IMR-90 (cell line): ENCODE data around the gene PAQR7. TPM values are rescaled to one million over a fixed set of nuclear protein-coding genes. Genes with fewer than 3 reads are reported as not detected.

ENCODE experiments used
- ATAC-seq: fragments of 200-7000 bp; cut with Tn5 transposase; 2 replicates; pipeline ENCODE4 v1.9.1; 2020; ENCODE audit warnings: low read depth, mild to moderate bottlenecking, moderate library complexity
- BruUV-seq: library from RNA; stranded (reverse); fragments of 400-500 nt; replicated peaks from 2 replicates; lab custom pipeline; 2021; lab: Mats Ljungman, UMichigan
- CTCF ChIA-PET: fragments of 300-600 bp; formaldehyde crosslinking; extraction: SDS; loops from one replicate; lab custom pipeline; 2021; ENCODE audit warnings: antibody characterized with exemption; lab: Yijun Ruan, JAX
- POLR2A ChIA-PET: fragments of 300-600 bp; sonication (Branson Sonifier 250); formaldehyde crosslinking; loops from one replicate; lab custom pipeline; 2022; ENCODE audit warnings: antibody characterized with exemption; ENCODE audit not compliant: unreplicated experiment; lab: Charles Lee
- DNase-seq: peaks from one replicate; pipeline ENCODE4 v3.0.0; 2013
- H2AFZ ChIP-seq: replicated peaks from 2 replicates; pipeline ENCODE3; 2013; ENCODE audit warnings: low read length, mild to moderate bottlenecking; ENCODE audit not compliant: poor library complexity
- H2AK5ac ChIP-seq: 2 replicates; pipeline ENCODE4 v1.6.1; 2013; ENCODE audit warnings: low read depth, low read length, inconsistent platforms
- H2AK9ac ChIP-seq: replicated peaks from 2 replicates; pipeline ENCODE3; 2013; ENCODE audit warnings: mild to moderate bottlenecking, low read depth, low read length, moderate library complexity; ENCODE audit not compliant: poor library complexity
- H2BK120ac ChIP-seq: 2 replicates; pipeline ENCODE4 v1.6.1; 2013; ENCODE audit warnings: low read depth, low read length, inconsistent platforms
- H2BK15ac ChIP-seq: 3 replicates; pipeline ENCODE4 v1.6.1; 2013; ENCODE audit warnings: low read depth, low read length, inconsistent platforms
- H2BK20ac ChIP-seq: 2 replicates; pipeline ENCODE4 v1.6.1; 2013; ENCODE audit warnings: low read depth, mild to moderate bottlenecking, inconsistent platforms, low read length, moderate library complexity
- H2BK5ac ChIP-seq: 2 replicates; pipeline ENCODE4 v1.6.1; 2013; ENCODE audit warnings: mild to moderate bottlenecking, low read depth, low read length, inconsistent platforms; ENCODE audit not compliant: poor library complexity, severe bottlenecking
- H3K14ac ChIP-seq: replicated peaks from 2 replicates; pipeline ENCODE4 v1.6.1; 2013; ENCODE audit warnings: low read depth, low read length, inconsistent platforms
- H3K18ac ChIP-seq: 2 replicates; pipeline ENCODE4 v1.6.1; 2013; ENCODE audit warnings: low read depth, low read length, control low read depth
- H3K23ac ChIP-seq: 2 replicates; pipeline ENCODE4 v1.6.1; 2013; ENCODE audit warnings: low read depth, low read length, inconsistent platforms
- H3K27ac ChIP-seq: 2 replicates; pipeline ENCODE4 v1.5.1; 2013; ENCODE audit warnings: mild to moderate bottlenecking, control low read depth, low read length; ENCODE audit not compliant: insufficient read depth
- H3K27me3 ChIP-seq: 2 replicates; pipeline ENCODE4 v1.6.1; 2013; ENCODE audit warnings: low read length; ENCODE audit not compliant: control insufficient read depth, insufficient read depth
- H3K36me3 ChIP-seq: 2 replicates; pipeline ENCODE4 v1.6.1; 2013; ENCODE audit warnings: low read length, mixed read lengths; ENCODE audit not compliant: control insufficient read depth, insufficient read depth
- H3K4ac ChIP-seq: 2 replicates; pipeline ENCODE4 v1.6.1; 2013; ENCODE audit warnings: low read depth, low read length, inconsistent platforms
- H3K4me1 ChIP-seq: 2 replicates; pipeline ENCODE4 v1.6.1; 2013; ENCODE audit warnings: low read length, mixed read lengths; ENCODE audit not compliant: control insufficient read depth, insufficient read depth
- H3K4me2 ChIP-seq: 2 replicates; pipeline ENCODE4 v1.6.1; 2013; ENCODE audit warnings: low read depth, mild to moderate bottlenecking, control low read depth, low read length, moderate library complexity
- H3K4me3 ChIP-seq: 2 replicates; pipeline ENCODE4 v1.5.1; 2013; ENCODE audit warnings: low read depth, mild to moderate bottlenecking, control low read depth, low read length, moderate library complexity; ENCODE audit not compliant: insufficient read depth
- H3K56ac ChIP-seq: 2 replicates; pipeline ENCODE4 v1.6.1; 2013; ENCODE audit warnings: low read length, inconsistent platforms; ENCODE audit not compliant: insufficient read depth; ENCODE audit errors: extremely low read depth
- H3K79me1 ChIP-seq, 2 experiments: 2 replicates each; pipeline ENCODE4 v1.6.1; 2013; ENCODE audit warnings: low read length in 2 of 2, inconsistent platforms in 1 of 2, low read depth in 1 of 2
- H3K9ac ChIP-seq: 2 replicates; pipeline ENCODE4 v1.6.1; 2013; ENCODE audit warnings: low read depth, low read length, control low read depth
- H3K9me1 ChIP-seq: 2 replicates; pipeline ENCODE4 v1.6.1; 2013; ENCODE audit warnings: low read length, inconsistent platforms; ENCODE audit not compliant: insufficient read depth
- H3K9me3 ChIP-seq: 2 replicates; pipeline ENCODE4 v1.6.1; 2013; ENCODE audit warnings: low read length; ENCODE audit not compliant: control insufficient read depth, insufficient read depth
- H4K20me1 ChIP-seq: 2 replicates; pipeline ENCODE4 v1.6.1; 2013; ENCODE audit warnings: low read length, inconsistent platforms; ENCODE audit not compliant: insufficient read depth
- H4K5ac ChIP-seq: 2 replicates; pipeline ENCODE4 v1.6.1; 2013; ENCODE audit warnings: mild to moderate bottlenecking, low read depth, low read length, control low read depth
- H4K8ac ChIP-seq, 2 experiments: 2 replicates each; pipeline ENCODE4 v1.6.1; 2013; ENCODE audit warnings: low read depth in 2 of 2, low read length in 2 of 2, control low read depth in 1 of 2, inconsistent platforms in 1 of 2
- H4K91ac ChIP-seq: 2 replicates; pipeline ENCODE4 v1.6.1; 2013; ENCODE audit warnings: low read depth, low read length, inconsistent platforms; ENCODE audit not compliant: insufficient read depth
- FOS ChIP-seq: fragments of 150-350 bp; IDR thresholded peaks from 2 replicates; pipeline ENCODE4 v1.6.1; 2016; ENCODE audit warnings: low read depth, low read length
- MAFK ChIP-seq: IDR thresholded peaks from 2 replicates; pipeline ENCODE4 v1.6.1; 2012; ENCODE audit warnings: low read depth, low read length, improper control_type of control experiment
- MAZ ChIP-seq: IDR thresholded peaks from 2 replicates; pipeline ENCODE4 v1.6.1; 2012; ENCODE audit warnings: low read depth, mild to moderate bottlenecking, low read length, improper control_type of control experiment, moderate library complexity, borderline replicate concordance
- MXI1 ChIP-seq: IDR thresholded peaks from 2 replicates; pipeline ENCODE4 v1.6.1; 2012; ENCODE audit warnings: low read depth, mild to moderate bottlenecking, low read length, moderate library complexity, borderline replicate concordance
- NFE2L2 ChIP-seq: fragments of 150-350 bp; IDR thresholded peaks from 2 replicates; pipeline ENCODE4 v1.6.1; 2016; ENCODE audit warnings: low read depth, mild to moderate bottlenecking, low read length
- POLR2A ChIP-seq: IDR thresholded peaks from 2 replicates; pipeline ENCODE4 v1.6.1; 2012; ENCODE audit warnings: mild to moderate bottlenecking, low read depth, low read length
- RAD21 ChIP-seq: IDR thresholded peaks from 2 replicates; pipeline ENCODE4 v1.6.1; 2012; ENCODE audit warnings: low read length, improper control_type of control experiment
- SMC3 ChIP-seq: fragments of 150-350 bp; IDR thresholded peaks from 2 replicates; pipeline ENCODE4 v1.6.1; 2016; ENCODE audit warnings: low read depth, mild to moderate bottlenecking, antibody characterized with exemption, low read length, moderate library complexity
- WGBS, 2 experiments: methylation state at CpG; one replicate each; pipeline versions ENCODE4 v1.1.5 to v1.1.7; 2013; ENCODE audit warnings: missing lambda C conversion rate in 2 of 2; ENCODE audit not compliant: insufficient read length in 1 of 2; ENCODE audit errors: extremely low coverage in 2 of 2; 5-methylcytosine and 5-hydroxymethylcytosine counted together
- dilution Hi-C: fragments of 300-500 bp; cut with HindIII; formaldehyde crosslinking; loops from one replicate; pipeline ENCODE4 v1.14.3; 2018; ENCODE audit warnings: low sequenced_read_pairs; ENCODE audit not compliant: unreplicated experiment
- in situ Hi-C: fragments of 300-500 bp; cut with MboI; formaldehyde crosslinking; loops from 3 replicates; pipeline ENCODE4 v1.14.3; 2019; ENCODE audit warnings: low sequenced_read_pairs, inconsistent platforms, mixed read lengths
- intact Hi-C: fragments of 100-400 bp; cut with micrococcal nuclease; formaldehyde crosslinking; loops from 2 replicates; pipeline ENCODE4 v1.10.0; 2022
- polyA plus RNA-seq, 3 experiments: library from polyadenylated mRNA; depleted of rRNA; stranded (reverse); fragments of >200 nt; gene quantifications; 2 replicates each; pipeline ENCODE4 v1.2.3, GENCODE V29; 2012; ENCODE audit warnings: low replicate concordance in 1 of 3
- total RNA-seq: library from RNA; depleted of rRNA; stranded (reverse); fragments of >200 nt; gene quantifications from 2 replicates; pipeline ENCODE4 v1.2.3, GENCODE V29; 2012
- TF ChIP-seq, protein P1 (sequence below): fragments of 150-350 bp; IDR thresholded peaks from 2 replicates; pipeline ENCODE4 v1.6.1; 2017; ENCODE audit warnings: mild to moderate bottlenecking, antibody characterized with exemption, low read length, low read depth
- TF ChIP-seq, protein P2 (sequence below): fragments of 150-350 bp; IDR thresholded peaks from 2 replicates; pipeline ENCODE4 v1.6.1; 2016; ENCODE audit warnings: low read depth, mild to moderate bottlenecking, low read length, moderate library complexity, borderline replicate concordance
- TF ChIP-seq, protein P3 (sequence below): conservative IDR thresholded peaks from 2 replicates; pipeline ENCODE4 v1.5.1; 2012; ENCODE audit warnings: mild to moderate bottlenecking, low read depth, low read length, improper control_type of control experiment

The PAQR7 gene
- total and polyA plus RNA-seq, 2 of the 4 experiments (the other 2 are of a cell fraction): 9.0 to 12.9 TPM

DNA sequence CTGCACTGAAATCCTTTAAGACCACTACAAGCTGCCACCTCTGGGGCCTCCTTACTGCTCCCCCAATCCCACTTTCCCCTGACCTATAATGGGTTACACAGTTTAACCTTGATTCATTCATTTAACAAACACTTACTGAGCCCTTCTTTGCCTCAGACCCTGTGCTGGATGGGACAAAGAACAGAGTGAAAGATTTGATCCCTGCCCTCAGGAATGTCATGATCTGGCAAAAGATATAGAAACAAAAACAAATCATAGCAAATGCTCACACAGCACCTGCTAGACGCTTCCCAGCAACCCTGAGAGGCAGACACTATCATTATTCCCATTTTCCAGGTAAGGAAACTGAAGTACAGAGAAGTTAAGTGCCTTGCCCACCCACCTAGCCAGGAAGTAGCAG, 9.2 kb downstream of the PAQR7 start:
- H2BK20ac ChIP-seq: no peak overlapping the region
- H3K14ac ChIP-seq: no peak overlapping the region
- no TSS peak for BruUV-seq
- peaks cover 4% of the 10 kb centered on the region for H3K9me1 ChIP-seq
- H2BK120ac ChIP-seq: no peak overlapping the region
- H3K36me3 ChIP-seq: peaks cover 38% of the 10 kb centered on the region
- no CpG with 5 or more reads among the region's 1 CpG for WGBS, 2 experiments
- CTCF ChIA-PET: no interaction called here
- no peak overlapping the region for H2AFZ ChIP-seq
- no peak overlapping the region for H3K4me2 ChIP-seq
- in situ Hi-C loops (no loop called here), dilution Hi-C loops (no loop called here), intact Hi-C loops (no loop called here)
- no peak overlapping the region for H4K5ac ChIP-seq
- no peaks in the 10 kb centered on the region for H3K9me3 ChIP-seq
- ATAC-seq (no peak), DNase-seq (no peak)
- POLR2A ChIA-PET: no interaction called here
- H2BK15ac ChIP-seq: no peak overlapping the region
- no peak overlapping the region for H3K4me3 ChIP-seq
- H3K4ac ChIP-seq: no peak overlapping the region
- H3K27me3 ChIP-seq: no peaks in the 10 kb centered on the region
- H2AK5ac ChIP-seq: no peak overlapping the region
- no peak overlapping the region for H2AK9ac ChIP-seq
- H3K23ac ChIP-seq: no peak overlapping the region
- no peaks in the 10 kb centered on the region; the same call in 1 of the 2 replicates for H3K4me1 ChIP-seq
- peaks cover 15 to 20% of the 10 kb centered on the region in 2 experiments; a peak in 3 of 4 replicates for H3K79me1 ChIP-seq
- no peak overlapping the region for H3K9ac ChIP-seq
- no peak overlapping the region for H4K8ac ChIP-seq
- TF ChIP-seq, protein P1, sequence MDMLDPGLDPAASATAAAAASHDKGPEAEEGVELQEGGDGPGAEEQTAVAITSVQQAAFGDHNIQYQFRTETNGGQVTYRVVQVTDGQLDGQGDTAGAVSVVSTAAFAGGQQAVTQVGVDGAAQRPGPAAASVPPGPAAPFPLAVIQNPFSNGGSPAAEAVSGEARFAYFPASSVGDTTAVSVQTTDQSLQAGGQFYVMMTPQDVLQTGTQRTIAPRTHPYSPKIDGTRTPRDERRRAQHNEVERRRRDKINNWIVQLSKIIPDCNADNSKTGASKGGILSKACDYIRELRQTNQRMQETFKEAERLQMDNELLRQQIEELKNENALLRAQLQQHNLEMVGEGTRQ: no peak
- TF ChIP-seq MXI1 (no peak), FOS (no peak), RAD21 (no peak), MAFK (no peak), SMC3 (no peak), NFE2L2 (no peak), MAZ (no peak), POLR2A (no peak)
- TF ChIP-seq, protein P2, sequence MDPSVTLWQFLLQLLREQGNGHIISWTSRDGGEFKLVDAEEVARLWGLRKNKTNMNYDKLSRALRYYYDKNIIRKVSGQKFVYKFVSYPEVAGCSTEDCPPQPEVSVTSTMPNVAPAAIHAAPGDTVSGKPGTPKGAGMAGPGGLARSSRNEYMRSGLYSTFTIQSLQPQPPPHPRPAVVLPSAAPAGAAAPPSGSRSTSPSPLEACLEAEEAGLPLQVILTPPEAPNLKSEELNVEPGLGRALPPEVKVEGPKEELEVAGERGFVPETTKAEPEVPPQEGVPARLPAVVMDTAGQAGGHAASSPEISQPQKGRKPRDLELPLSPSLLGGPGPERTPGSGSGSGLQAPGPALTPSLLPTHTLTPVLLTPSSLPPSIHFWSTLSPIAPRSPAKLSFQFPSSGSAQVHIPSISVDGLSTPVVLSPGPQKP: no peak
- TF ChIP-seq, protein P3, sequence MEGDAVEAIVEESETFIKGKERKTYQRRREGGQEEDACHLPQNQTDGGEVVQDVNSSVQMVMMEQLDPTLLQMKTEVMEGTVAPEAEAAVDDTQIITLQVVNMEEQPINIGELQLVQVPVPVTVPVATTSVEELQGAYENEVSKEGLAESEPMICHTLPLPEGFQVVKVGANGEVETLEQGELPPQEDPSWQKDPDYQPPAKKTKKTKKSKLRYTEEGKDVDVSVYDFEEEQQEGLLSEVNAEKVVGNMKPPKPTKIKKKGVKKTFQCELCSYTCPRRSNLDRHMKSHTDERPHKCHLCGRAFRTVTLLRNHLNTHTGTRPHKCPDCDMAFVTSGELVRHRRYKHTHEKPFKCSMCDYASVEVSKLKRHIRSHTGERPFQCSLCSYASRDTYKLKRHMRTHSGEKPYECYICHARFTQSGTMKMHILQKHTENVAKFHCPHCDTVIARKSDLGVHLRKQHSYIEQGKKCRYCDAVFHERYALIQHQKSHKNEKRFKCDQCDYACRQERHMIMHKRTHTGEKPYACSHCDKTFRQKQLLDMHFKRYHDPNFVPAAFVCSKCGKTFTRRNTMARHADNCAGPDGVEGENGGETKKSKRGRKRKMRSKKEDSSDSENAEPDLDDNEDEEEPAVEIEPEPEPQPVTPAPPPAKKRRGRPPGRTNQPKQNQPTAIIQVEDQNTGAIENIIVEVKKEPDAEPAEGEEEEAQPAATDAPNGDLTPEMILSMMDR: no peak
- peaks cover 5% of the 10 kb centered on the region; the same call in 1 of the 2 replicates for H4K20me1 ChIP-seq
- H3K56ac ChIP-seq: no peak overlapping the region
- H3K27ac ChIP-seq: no peak overlapping the region
- no peak overlapping the region for H2BK5ac ChIP-seq
- no peak overlapping the region for H3K18ac ChIP-seq
- H4K91ac ChIP-seq: no peak overlapping the region
